Measurements from ENCODE around the gene GABPB1. TPM values are rescaled to one million over a fixed set of nuclear protein-coding genes. Genes with fewer than 3 reads are reported as not detected.

The GABPB1 gene
- polyA plus RNA-seq, 4 donors: 4.3 to 17.6 (median 6.6) TPM

DNA sequence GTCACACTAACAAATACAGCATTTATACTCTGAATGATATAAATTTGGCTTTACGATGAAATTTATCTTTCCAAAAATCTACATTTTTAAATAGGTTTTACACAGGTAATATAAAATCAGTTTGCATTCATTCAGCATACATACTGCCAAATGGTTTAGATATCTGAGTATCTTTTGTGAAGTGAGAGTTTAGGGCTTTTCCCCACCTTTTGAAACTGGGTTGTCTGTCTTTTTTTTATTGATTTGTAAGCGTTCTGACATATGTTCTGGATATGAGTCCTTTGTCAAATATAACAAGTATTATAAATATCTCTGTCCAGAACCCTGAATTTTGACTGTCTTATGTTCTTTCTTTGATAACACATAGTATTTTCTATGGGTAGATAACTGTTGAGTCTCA lies 42.4 kb downstream of the GABPB1 start:
- H3K4me1 ChIP-seq (ENCODE audit: control insufficient read depth in 3 of 3, insufficient read depth in 2 of 3, low read depth in 1 of 3, low read length in 2 of 3): no peaks in the 10 kb centered on the region
- WGBS, 3 donors: 74 to 85% (median 82%) methylated on average over 2 of the region's 2 CpGs
- no peak for FAIRE-seq

DNA sequence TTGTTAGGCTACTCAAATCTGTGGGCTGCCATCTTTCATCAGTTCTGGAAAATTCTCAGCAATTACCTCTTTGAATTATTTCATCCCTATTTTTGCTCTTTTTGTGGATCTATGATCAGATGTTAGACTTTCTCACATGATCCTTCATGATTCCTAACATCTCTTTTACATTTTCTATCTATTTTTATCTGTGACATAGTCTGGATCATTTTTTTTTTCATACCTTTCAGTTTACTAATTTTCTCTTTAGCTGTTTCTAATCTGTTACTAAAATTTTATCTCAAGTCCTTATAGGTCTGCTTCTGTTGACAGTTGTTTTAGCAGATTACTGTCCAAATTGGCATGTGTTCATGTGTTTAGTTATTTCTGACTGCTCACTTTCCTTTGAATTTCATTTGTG lies 47.2 kb downstream of the GABPB1 start:
- FAIRE-seq (no peak), DNase-seq (no peak)
- Histone ChIP-seq H3K4me3 (ENCODE audit: low read depth in 1 of 3, low read length in 3 of 3) (no peak overlapping the region), H3K4me1 (ENCODE audit: control insufficient read depth in 3 of 3, insufficient read depth in 2 of 3, low read depth in 1 of 3, low read length in 2 of 3) (no peaks in the 10 kb centered on the region), H3K9me3 (ENCODE audit: control insufficient read depth in 2 of 2, insufficient read depth in 1 of 2, low read depth in 1 of 2, low read length in 1 of 2) (peaks cover 0 to 8% of the 10 kb centered on the region in 2 donors), H3K27me3 (ENCODE audit: control insufficient read depth in 3 of 3, insufficient read depth in 3 of 3, low read length in 3 of 3) (no peaks in the 10 kb centered on the region), H3K36me3 (ENCODE audit: control insufficient read depth in 3 of 3, insufficient read depth in 2 of 3, low read depth in 1 of 3, low read length in 3 of 3) (peaks cover 0 to 6% (median 2%) of the 10 kb centered on the region in 3 donors), H3K27ac (ENCODE audit: low read depth in 1 of 3, low read length in 2 of 3) (no peak overlapping the region)

More for the DNA sequence above, 42.4 kb downstream of the GABPB1 start:
- Histone ChIP-seq H3K9me3 (ENCODE audit: control insufficient read depth in 2 of 2, insufficient read depth in 1 of 2, low read depth in 1 of 2, low read length in 1 of 2) (peaks cover 0 to 5% of the 10 kb centered on the region in 2 donors), H3K4me3 (ENCODE audit: low read depth in 1 of 3, low read length in 3 of 3) (no peak overlapping the region), H3K36me3 (ENCODE audit: control insufficient read depth in 3 of 3, insufficient read depth in 2 of 3, low read depth in 1 of 3, low read length in 3 of 3) (peaks cover 0 to 2% (median 0%) of the 10 kb centered on the region in 3 donors), H3K27ac (ENCODE audit: low read depth in 1 of 3, low read length in 2 of 3) (no peak overlapping the region), H3K27me3 (ENCODE audit: control insufficient read depth in 3 of 3, insufficient read depth in 3 of 3, low read length in 3 of 3) (no peaks in the 10 kb centered on the region)
- DNase-seq: no peak

DNA sequence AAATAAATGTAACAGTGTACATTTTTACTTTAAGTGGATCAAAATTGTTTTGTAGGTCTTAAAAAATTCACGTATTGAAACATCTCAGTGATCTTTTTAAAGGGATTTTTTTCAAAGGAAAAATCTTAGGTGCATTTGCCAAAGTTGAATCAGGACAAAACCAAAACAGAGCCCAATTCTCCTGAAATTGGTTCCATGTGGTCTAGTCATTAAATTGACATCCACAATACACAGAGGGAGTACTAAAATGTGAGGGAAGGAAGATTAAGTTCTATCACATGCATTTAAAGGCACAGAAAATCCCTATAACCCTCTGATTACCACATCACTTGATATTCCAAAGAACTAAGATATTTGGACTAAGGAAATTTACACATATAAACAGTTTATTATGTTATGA lies 50.2 kb downstream of the GABPB1 start:
- no peak for FAIRE-seq
- 87 to 91% (median 90%) methylated on average over 1 of the region's 1 CpG for WGBS, 3 donors

DNA sequence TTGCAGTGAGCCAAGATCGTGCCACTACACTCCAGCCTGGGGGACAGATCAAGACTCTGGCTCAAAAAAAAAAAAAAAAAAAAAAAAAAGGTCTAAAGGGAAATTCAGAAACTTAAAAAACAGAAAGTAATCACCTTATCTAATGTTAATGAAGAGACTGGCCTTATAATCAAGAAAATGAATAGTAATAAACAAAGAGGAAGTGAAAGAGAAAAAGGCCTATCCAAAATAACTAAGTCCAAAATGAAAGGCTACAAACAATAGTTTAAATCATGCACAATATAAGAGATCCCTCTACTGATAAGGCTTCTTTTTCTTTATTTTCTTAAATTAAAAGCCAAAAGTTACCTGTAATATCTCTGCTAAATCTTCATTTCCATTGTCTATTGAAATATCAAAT lies 52.4 kb downstream of the GABPB1 start:
- no peak overlapping the region for H3K4me3 ChIP-seq (ENCODE audit: low read depth in 1 of 3, low read length in 3 of 3)
- H3K4me1 ChIP-seq (ENCODE audit: control insufficient read depth in 3 of 3, insufficient read depth in 2 of 3, low read depth in 1 of 3, low read length in 2 of 3): no peaks in the 10 kb centered on the region
- H3K36me3 ChIP-seq (ENCODE audit: control insufficient read depth in 3 of 3, insufficient read depth in 2 of 3, low read depth in 1 of 3, low read length in 3 of 3): peaks cover 6 to 28% (median 14%) of the 10 kb centered on the region in 3 donors
- 84 to 100% (median 100%) methylated on average over 1 of the region's 1 CpG for WGBS, 3 donors
- DNase-seq: no peak
- FAIRE-seq: no peak
- H3K9me3 ChIP-seq (ENCODE audit: control insufficient read depth in 2 of 2, insufficient read depth in 1 of 2, low read depth in 1 of 2, low read length in 1 of 2): peaks cover 0 to 3% of the 10 kb centered on the region in 2 donors
- no peak overlapping the region for H3K27ac ChIP-seq (ENCODE audit: low read depth in 1 of 3, low read length in 2 of 3)
- no peaks in the 10 kb centered on the region for H3K27me3 ChIP-seq (ENCODE audit: control insufficient read depth in 3 of 3, insufficient read depth in 3 of 3, low read length in 3 of 3)

More for the DNA sequence above, 50.2 kb downstream of the GABPB1 start:
- DNase-seq: no peak
- H3K36me3 ChIP-seq (ENCODE audit: control insufficient read depth in 3 of 3, insufficient read depth in 2 of 3, low read depth in 1 of 3, low read length in 3 of 3): peaks cover 6 to 17% (median 10%) of the 10 kb centered on the region in 3 donors
- no peaks in the 10 kb centered on the region for H3K27me3 ChIP-seq (ENCODE audit: control insufficient read depth in 3 of 3, insufficient read depth in 3 of 3, low read length in 3 of 3)
- no peak overlapping the region for H3K4me3 ChIP-seq (ENCODE audit: low read depth in 1 of 3, low read length in 3 of 3)
- H3K27ac ChIP-seq (ENCODE audit: low read depth in 1 of 3, low read length in 2 of 3): no peak overlapping the region
- H3K4me1 ChIP-seq (ENCODE audit: control insufficient read depth in 3 of 3, insufficient read depth in 2 of 3, low read depth in 1 of 3, low read length in 2 of 3): no peaks in the 10 kb centered on the region
- peaks cover 0 to 8% of the 10 kb centered on the region in 2 donors for H3K9me3 ChIP-seq (ENCODE audit: control insufficient read depth in 2 of 2, insufficient read depth in 1 of 2, low read depth in 1 of 2, low read length in 1 of 2)

DNA sequence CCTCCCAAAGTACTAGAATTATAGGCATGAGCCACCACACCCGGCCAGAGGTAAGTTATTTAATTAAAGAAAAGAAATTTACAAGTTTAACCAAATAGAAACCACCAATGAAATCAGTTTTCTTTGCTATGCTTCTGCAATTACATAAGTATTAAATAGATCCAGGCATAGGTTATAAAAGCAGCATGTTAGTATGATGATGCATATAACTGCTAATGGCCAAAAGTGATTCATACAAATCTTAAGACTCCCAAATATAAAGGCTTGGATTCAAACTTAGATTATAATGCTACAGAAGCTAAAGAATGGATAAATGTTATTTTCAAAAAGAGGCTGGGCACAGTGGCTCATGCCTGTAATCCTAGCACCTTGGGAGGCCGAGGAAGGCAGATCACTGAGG lies 56.7 kb downstream of the GABPB1 start:
- Histone ChIP-seq H3K36me3 (ENCODE audit: control insufficient read depth in 3 of 3, insufficient read depth in 2 of 3, low read depth in 1 of 3, low read length in 3 of 3) (peaks cover 6 to 32% (median 12%) of the 10 kb centered on the region in 3 donors), H3K4me1 (ENCODE audit: control insufficient read depth in 3 of 3, insufficient read depth in 2 of 3, low read depth in 1 of 3, low read length in 2 of 3) (no peaks in the 10 kb centered on the region), H3K9me3 (ENCODE audit: control insufficient read depth in 2 of 2, insufficient read depth in 1 of 2, low read depth in 1 of 2, low read length in 1 of 2) (no peaks in the 10 kb centered on the region), H3K4me3 (ENCODE audit: low read depth in 1 of 3, low read length in 3 of 3) (no peak overlapping the region), H3K27ac (ENCODE audit: low read depth in 1 of 3, low read length in 2 of 3) (no peak overlapping the region), H3K27me3 (ENCODE audit: control insufficient read depth in 3 of 3, insufficient read depth in 3 of 3, low read length in 3 of 3) (no peaks in the 10 kb centered on the region)
- DNase-seq: no peak
- FAIRE-seq: no peak
- 85 to 100% (median 100%) methylated on average over 2 of the region's 2 CpGs for WGBS, 3 donors

DNA sequence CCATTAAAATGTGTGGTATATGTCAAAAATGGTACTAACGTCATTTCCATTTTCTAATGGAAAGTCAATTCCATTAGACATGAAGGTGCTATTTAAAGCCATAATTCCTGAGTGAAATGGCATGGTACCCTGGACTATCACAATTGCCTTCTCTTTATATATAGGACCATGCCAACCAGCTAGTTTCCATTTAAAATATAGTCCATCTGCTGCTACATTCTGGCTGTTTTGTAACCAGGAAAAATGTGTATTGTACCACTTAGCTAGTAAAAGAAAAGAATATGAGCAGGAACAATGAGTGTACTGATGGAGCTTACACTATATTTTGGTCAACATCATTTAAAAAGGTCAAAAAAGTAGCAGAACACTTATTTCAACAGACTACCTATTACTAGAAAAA lies 59.0 kb downstream of the GABPB1 start:
- Histone ChIP-seq H3K9me3 (ENCODE audit: control insufficient read depth in 2 of 2, insufficient read depth in 1 of 2, low read depth in 1 of 2, low read length in 1 of 2) (no peaks in the 10 kb centered on the region), H3K36me3 (ENCODE audit: control insufficient read depth in 3 of 3, insufficient read depth in 2 of 3, low read depth in 1 of 3, low read length in 3 of 3) (peaks cover under 1 to 26% (median 7%) of the 10 kb centered on the region in 3 donors), H3K27me3 (ENCODE audit: control insufficient read depth in 3 of 3, insufficient read depth in 3 of 3, low read length in 3 of 3) (no peaks in the 10 kb centered on the region), H3K4me1 (ENCODE audit: control insufficient read depth in 3 of 3, insufficient read depth in 2 of 3, low read depth in 1 of 3, low read length in 2 of 3) (no peaks in the 10 kb centered on the region), H3K4me3 (ENCODE audit: low read depth in 1 of 3, low read length in 3 of 3) (no peak overlapping the region), H3K27ac (ENCODE audit: low read depth in 1 of 3, low read length in 2 of 3) (no peak overlapping the region)
- FAIRE-seq (no peak), DNase-seq (no peak)
- 95 to 97% (median 97%) methylated on average over 1 of the region's 1 CpG for whole genome bisulfite sequencing, 3 donors

DNA sequence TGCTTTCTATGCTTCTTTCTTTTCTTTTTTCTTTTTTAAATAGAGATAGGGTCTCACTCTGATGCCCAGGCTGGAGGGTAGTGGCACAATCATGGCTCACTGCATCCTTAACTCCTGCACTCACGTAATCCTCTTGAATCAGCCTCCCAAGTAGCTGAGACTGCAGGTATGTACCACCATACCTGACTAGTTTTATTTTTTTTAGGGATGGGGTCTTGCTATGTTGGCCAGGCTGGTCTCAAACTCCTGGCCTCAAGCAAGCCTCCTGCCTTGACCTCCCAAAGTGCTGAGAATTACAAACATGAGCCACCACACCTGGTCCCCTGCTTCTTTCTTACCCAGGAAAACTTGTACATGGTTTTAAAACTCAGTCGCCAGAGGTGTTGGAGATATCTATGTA lies 65.2 kb downstream of the GABPB1 start:
- WGBS, 3 donors: 93 to 100% (median 99%) methylated on average over 2 of the region's 2 CpGs
- FAIRE-seq (no peak), DNase-seq (no peak)
- H3K36me3 ChIP-seq (ENCODE audit: control insufficient read depth in 3 of 3, insufficient read depth in 2 of 3, low read depth in 1 of 3, low read length in 3 of 3): peaks cover 2 to 16% (median 4%) of the 10 kb centered on the region in 3 donors
- no peak overlapping the region for H3K27ac ChIP-seq (ENCODE audit: low read depth in 1 of 3, low read length in 2 of 3)
- no peaks in the 10 kb centered on the region for H3K27me3 ChIP-seq (ENCODE audit: control insufficient read depth in 3 of 3, insufficient read depth in 3 of 3, low read length in 3 of 3)
- no peaks in the 10 kb centered on the region for H3K4me1 ChIP-seq (ENCODE audit: control insufficient read depth in 3 of 3, insufficient read depth in 2 of 3, low read depth in 1 of 3, low read length in 2 of 3)
- no peak overlapping the region for H3K4me3 ChIP-seq (ENCODE audit: low read depth in 1 of 3, low read length in 3 of 3)
- no peaks in the 10 kb centered on the region for H3K9me3 ChIP-seq (ENCODE audit: control insufficient read depth in 2 of 2, insufficient read depth in 1 of 2, low read depth in 1 of 2, low read length in 1 of 2)

DNA sequence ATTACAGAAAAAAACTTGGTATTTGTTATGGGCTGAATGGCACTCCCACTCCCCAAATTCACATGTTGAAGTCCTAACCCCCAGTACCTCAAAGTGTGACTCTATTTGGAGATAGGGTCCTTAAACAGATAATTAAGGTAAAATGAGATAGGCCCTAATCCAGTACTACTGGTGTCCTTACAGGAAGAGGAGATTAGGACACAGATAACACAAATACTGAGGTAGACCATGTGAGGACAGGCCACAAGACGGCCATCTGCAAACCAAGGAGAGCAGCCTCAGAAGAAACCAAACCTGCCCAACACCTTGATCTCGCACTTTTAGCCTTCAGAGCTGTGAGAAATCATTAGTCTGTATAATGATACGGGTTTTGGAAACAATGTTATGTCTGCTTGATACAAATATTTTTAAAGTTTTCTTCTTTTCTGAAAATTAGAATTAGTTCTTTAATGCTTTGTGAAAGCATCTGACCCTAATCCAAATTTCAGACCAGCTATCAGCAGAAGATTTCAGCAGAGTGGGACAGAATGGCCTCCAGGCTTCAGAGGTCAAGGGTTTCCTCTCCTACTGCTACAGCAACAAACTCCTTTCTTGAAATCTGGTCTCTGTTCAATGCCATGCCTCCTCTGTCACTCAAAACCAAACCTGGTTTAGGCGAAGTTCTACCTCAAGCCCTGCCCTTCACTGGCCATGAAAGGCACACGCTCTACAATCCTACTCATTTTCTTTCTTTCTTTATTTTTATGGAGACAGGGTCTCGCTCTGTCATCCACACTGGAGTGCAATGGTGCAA lies 67.5 kb downstream of the GABPB1 start:
- no peaks in the 10 kb centered on the region for H3K4me1 ChIP-seq (ENCODE audit: control insufficient read depth in 3 of 3, insufficient read depth in 2 of 3, low read depth in 1 of 3, low read length in 2 of 3)
- H3K4me3 ChIP-seq (ENCODE audit: low read depth in 1 of 3, low read length in 3 of 3): no peak overlapping the region
- FAIRE-seq (no peak), DNase-seq (no peak)
- no peak overlapping the region for H3K27ac ChIP-seq (ENCODE audit: low read depth in 1 of 3, low read length in 2 of 3)
- H3K36me3 ChIP-seq (ENCODE audit: control insufficient read depth in 3 of 3, insufficient read depth in 2 of 3, low read depth in 1 of 3, low read length in 3 of 3): peaks cover 2 to 16% (median 6%) of the 10 kb centered on the region in 3 donors
- no peaks in the 10 kb centered on the region for H3K9me3 ChIP-seq (ENCODE audit: control insufficient read depth in 2 of 2, insufficient read depth in 1 of 2, low read depth in 1 of 2, low read length in 1 of 2)
- 96 to 97% (median 96%) methylated on average over 6 of the region's 6 CpGs for whole genome bisulfite sequencing, 3 donors
- no peaks in the 10 kb centered on the region for H3K27me3 ChIP-seq (ENCODE audit: control insufficient read depth in 3 of 3, insufficient read depth in 3 of 3, low read length in 3 of 3)

DNA sequence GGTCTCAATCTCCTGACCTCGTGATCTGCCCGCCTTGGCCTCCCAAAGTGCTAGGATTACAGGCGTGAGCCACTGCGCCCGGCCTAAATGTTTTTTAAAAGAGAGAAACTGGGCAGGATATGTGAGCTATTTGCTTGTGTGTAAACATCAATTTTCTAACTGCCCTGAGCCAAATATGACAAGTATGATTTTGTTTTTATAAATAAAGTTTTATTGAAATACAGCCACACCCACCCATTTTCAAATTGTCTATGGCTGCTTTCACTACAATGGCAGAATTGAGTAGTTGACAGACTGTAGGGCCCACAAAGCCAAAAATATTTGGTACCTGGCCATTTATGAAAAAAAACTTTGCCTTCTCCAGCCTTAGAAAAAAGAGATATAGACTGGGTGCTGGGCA lies 73.6 kb downstream of the GABPB1 start:
- H3K36me3 ChIP-seq (ENCODE audit: control insufficient read depth in 3 of 3, insufficient read depth in 2 of 3, low read depth in 1 of 3, low read length in 3 of 3): peaks cover 0 to 5% (median 2%) of the 10 kb centered on the region in 3 donors
- no peaks in the 10 kb centered on the region for H3K27me3 ChIP-seq (ENCODE audit: control insufficient read depth in 3 of 3, insufficient read depth in 3 of 3, low read length in 3 of 3)
- FAIRE-seq (no peak), DNase-seq (no peak)
- no peak overlapping the region for H3K4me3 ChIP-seq (ENCODE audit: low read depth in 1 of 3, low read length in 3 of 3)
- H3K27ac ChIP-seq (ENCODE audit: low read depth in 1 of 3, low read length in 2 of 3): no peak overlapping the region
- WGBS, 3 donors: 77 to 93% (median 81%) methylated on average over 4 to 5 of the region's 5 CpGs
- H3K9me3 ChIP-seq (ENCODE audit: control insufficient read depth in 2 of 2, insufficient read depth in 1 of 2, low read depth in 1 of 2, low read length in 1 of 2): no peaks in the 10 kb centered on the region
- no peaks in the 10 kb centered on the region for H3K4me1 ChIP-seq (ENCODE audit: control insufficient read depth in 3 of 3, insufficient read depth in 2 of 3, low read depth in 1 of 3, low read length in 2 of 3)

Measured in small intestine (tissue), 7 donors.